ENCODE measurements around the gene PRR22. TPM values are rescaled to one million over a fixed set of nuclear protein-coding genes. Genes with fewer than 3 reads are reported as not detected.
A peak's percentile ranks its signal among the peaks of the same experiment; 100 is the strongest.

PRR22 gene
- total RNA-seq (2014; rRNA removed; shearing (Covaris generic)) = 0.07 and 0.34 TPM in 2 replicates

- DNase-seq (ENCODE audit: low read depth) = no peak
These were observed at the start of gene PRR22 for GRCh38 chr19:5784581-5785147. Gene PRR22, minus strand, starts transcription at chr19:5784746. Its CDS starts 86 bp downstream, at chr19:5784660.

DNA sequence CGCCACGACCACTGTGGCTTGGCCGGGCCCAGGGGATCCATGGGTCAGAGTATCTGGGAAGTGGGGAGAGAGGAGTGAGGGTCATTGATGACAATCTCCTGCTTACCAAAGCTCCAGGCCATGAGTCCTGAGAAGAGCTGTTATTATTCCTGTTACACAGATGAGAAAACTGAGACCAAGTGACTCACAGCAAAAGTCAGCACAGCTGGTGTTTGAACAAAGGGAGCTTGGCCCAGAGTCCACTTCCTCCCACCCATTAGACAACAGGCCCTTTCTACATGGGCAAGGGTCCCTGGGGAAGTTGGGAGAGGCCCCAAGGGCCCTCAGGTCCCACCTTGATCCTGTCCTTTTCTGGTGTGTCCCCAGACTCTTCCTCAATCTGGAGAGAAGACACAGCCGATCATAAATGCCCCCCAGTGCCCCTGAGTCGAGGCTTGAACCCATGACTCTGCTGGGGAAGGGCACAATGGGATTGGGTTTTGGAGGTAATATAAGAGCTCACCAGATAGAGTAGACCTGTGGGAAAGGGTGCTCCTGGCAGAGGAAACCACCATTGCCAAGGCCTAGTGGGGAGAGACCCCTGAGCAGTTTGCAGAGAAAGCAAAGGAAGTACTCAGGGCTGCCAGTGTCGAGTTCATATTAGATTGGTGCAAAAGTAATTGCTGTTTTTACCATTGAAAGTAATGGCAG, 48.1 kb upstream of the PRR22 start:
- no peak for DNase-seq (ENCODE audit: low read depth)

GRCh38 chr19:5832061-5832460, 47.5 kb upstream of the PRR22 start:
- DNase-seq (ENCODE audit: low read depth) = no peak

DNA sequence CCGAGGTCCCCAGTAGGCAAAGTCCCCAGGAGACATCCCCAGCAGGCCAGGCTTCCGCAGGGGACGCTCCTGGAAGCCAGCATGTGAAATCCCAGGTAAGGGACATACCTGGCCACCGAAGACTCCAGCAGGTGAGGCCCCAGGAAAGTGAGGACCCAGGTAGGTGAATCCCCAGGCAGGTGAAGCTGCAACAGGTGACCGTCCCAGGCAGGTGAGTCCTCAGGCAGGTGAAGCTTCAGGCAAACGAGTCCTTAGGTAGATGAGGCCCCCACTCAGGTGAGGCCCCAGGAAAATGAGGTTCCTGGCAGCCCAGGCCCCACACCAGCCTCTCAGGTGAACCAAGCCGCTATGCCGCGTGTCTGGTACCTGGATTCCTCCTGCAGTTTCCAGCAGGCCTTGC, 46.6 kb upstream of the PRR22 start:
- DNase-seq (ENCODE audit: low read depth) = no peak

GRCh38 chr19:5829567-5830310, 45.2 kb upstream of the PRR22 start:
- no peak for DNase-seq (ENCODE audit: low read depth)

DNA sequence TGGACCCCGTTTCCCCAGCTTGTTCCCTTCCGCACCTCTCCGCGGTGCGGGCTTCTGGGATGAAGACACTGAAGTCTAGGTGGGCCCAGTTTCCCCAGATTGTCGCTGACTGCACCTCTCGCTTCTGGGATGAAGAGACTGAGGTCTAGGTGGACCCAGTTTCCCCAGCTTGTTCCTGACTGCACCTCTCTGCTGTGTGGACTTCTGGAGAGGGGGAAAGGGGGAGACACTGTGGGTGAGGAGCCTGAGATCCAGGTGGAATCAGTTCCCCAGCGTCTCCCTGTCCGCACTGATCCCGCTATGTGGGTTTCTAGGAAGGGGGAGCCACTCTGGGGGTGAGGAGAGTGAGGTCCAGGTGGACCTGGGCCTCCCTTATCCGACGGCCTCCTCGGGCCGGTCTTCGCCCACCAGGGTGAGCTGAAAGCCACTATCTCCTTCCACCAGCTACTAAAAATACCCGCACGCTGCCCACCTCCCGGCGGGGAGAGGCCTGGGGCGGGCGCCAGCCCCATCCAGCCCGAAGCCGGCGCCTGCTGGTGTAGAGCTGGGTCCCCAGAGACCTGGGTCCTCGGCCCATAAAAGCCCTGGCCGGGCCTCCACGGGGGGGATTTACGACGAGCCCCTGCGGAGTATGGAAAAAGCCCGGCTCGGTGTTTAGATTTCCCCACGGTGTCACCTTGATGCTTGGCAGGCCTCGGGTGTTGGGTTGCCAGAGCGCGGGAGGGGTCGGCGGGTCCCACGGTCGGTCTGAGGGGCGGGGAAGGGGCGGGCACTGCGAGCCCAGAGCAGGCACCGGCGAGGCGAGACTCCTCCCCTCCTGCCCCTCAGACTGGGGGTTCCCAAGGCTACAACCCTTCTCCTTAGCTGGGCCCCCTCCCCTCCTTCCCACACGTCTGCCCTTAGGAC, 44.4 kb upstream of the PRR22 start:
- no peak for DNase-seq (ENCODE audit: low read depth)

DNA sequence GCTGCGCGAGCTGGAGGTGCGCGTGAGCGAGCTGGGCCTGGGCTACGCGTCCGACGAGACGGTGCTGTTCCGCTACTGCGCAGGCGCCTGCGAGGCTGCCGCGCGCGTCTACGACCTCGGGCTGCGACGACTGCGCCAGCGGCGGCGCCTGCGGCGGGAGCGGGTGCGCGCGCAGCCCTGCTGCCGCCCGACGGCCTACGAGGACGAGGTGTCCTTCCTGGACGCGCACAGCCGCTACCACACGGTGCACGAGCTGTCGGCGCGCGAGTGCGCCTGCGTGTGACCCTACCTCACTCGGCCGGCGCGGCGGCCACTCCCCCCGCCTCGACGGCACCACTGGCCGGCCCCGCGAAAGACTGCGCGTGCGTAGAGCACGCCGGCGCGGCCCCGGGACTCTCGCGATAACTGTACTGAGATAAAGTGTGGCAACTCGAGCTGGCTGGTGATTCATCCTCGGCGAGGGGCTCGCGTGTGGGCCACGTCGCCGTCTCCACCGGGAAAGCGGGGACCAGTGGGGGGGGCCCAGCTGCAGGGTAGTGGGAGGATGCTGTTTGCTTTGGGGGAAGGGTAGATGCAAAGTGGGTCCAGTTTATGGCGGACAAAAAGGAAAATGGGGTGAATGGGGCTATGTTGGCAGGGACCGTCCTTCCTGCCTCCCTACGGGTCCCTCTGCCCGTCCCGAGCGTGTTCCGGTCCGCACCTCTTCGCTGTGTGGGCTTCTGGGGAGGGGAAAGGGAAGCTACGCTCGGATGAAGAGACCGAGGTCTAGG, 43.5 kb upstream of the PRR22 start:
- no peak for DNase-seq (ENCODE audit: low read depth)

GRCh38 chr19:5827342-5827890, 42.9 kb upstream of the PRR22 start:
- DNase-seq (ENCODE audit: low read depth) = no peak

GRCh38 chr19:5826531-5827341, 42.2 kb upstream of the PRR22 start:
- DNase-seq (ENCODE audit: low read depth) = peak; percentile 61

DNA sequence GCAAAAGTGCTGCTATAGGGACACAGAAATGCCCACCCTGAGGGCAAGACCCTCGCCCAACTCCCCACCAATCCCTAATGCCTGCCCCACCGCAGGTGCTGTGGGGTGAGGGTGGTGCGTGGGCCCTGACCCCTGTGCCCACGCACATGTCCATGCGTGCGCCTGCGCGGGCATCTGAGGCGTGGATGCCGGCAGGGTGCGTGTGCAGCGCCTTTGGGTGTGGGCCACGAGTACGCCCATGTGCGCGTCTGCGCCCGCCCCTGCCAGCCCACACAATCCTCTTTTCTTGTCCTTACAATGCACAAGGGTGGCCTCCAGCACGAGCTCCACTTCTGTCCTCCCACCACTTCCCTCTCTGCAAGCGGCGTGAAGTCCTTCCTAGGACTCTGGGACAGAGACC, 40.6 kb upstream of the PRR22 start:
- DNase-seq (ENCODE audit: low read depth) = no peak

- no peak for DNase-seq (ENCODE audit: low read depth)
These were observed 40.2 kb upstream of the PRR22 start for GRCh38 chr19:5824751-5825150.

- peak; percentile 33 for DNase-seq (ENCODE audit: low read depth)
These were observed 39.2 kb upstream of the PRR22 start for GRCh38 chr19:5823579-5824281.

DNA sequence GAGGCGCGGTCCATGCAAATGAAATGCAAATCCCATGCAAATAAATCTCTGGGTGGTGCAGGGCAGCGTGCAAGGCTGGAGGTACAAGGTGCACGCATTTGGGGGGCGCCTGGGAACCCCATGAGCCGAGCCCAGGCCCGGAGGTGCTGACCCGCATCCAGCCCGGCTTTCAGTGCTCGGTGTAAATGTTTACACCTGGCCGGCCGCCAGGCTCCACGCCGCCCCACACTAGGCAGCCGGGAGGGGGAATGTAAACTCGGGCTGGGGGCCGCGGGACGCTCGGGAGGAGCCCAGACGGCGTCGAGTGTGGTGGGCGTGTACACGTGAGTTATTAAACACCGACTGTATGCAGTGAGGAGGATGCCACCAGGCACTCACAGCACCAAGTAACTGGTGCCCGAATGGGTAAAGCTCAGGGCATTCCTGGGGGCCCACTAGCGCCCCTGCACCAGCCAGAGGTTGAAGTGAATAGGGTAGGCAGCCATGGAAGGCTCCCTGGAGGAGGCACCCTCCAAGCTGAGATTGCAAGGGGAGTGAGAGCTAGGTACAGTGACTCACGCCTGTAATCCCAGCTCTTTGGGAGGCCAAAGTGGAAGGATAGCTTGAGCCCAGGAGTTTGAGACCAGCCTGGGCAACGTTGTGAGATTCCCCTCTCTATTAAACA, 37.8 kb upstream of the PRR22 start:
- no peak for DNase-seq (ENCODE audit: low read depth)

GRCh38 chr19:5821521-5822180, 37.1 kb upstream of the PRR22 start:
- DNase-seq (ENCODE audit: low read depth) = no peak

DNA sequence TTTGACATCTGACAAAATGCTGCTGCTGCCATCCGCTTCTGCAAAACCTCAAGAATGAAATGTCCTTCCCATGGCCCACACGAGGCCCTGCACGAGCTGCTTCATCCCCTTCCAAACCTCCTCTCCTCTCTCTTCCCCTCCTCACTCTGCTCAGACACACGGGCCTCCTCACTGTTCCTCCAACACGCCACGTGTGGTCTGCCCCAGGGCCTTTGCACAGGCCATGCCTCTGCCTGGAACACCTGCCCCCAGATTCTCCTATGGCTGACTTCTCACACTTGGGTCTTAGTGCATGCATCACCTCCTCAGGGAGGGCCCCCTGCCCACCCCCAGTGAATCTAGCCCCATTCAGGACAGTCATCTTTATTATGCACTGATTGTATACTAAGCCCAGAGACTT, 36.2 kb upstream of the PRR22 start:
- DNase-seq (ENCODE audit: low read depth) = no peak

DNA sequence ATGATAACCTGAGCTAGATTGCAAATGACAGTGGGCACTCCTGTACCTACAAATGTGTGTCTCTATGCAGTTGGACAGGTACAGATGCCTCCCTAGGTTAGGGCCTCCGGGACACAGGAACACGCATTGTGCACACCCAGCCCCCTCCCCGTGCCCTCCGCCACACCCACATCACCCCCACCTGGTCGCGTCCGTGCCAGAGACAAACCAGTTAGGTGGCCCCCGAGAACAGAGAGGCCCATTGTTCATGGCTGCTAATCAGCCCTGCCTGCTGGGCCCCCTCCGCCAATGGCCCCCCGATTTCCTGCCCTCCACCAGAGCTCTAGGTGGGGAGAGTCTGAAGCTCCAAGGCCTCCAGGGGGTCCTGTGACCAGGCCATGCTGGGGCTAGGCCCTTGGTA, 34.0 kb upstream of the PRR22 start:
- no peak for DNase-seq (ENCODE audit: low read depth)

GRCh38 chr19:5817218-5817617, 32.7 kb upstream of the PRR22 start:
- no peak for DNase-seq (ENCODE audit: low read depth)

- no peak for DNase-seq (ENCODE audit: low read depth)
These were observed 30.3 kb upstream of the PRR22 start for GRCh38 chr19:5814852-5815246.

All from M059J (cell line).